ENCODE measurements around the gene SGCD.

GRCh38 chr5:156486394-156487238 lies 159.7 kb downstream of the SGCD start:
- TF ChIP-seq EP300 (IDR thresholded peaks at IDR 0.05) (no peak), POLR2AphosphoS5 (IDR thresholded peaks at IDR 0.05) (no peak)
